ENCODE results near the gene TAF5.
"Not testable (repeated sequence)": the region's sequence is repeated elsewhere in the genome, so short reads cannot be mapped to it uniquely, and the experiment has no call there.

TAF5 gene

GRCh38 chr10:103397191-103397825 is 29.5 kb downstream of the TAF5 start:
- in situ Hi-C loops (cut with MboI; ENCODE audit: low sequenced_read_pairs): no loop called here

GRCh38 chr10:103413564-103413963 is 45.8 kb downstream of the TAF5 start:
- in situ Hi-C loops (cut with MboI; ENCODE audit: low sequenced_read_pairs): no loop called here

DNA sequence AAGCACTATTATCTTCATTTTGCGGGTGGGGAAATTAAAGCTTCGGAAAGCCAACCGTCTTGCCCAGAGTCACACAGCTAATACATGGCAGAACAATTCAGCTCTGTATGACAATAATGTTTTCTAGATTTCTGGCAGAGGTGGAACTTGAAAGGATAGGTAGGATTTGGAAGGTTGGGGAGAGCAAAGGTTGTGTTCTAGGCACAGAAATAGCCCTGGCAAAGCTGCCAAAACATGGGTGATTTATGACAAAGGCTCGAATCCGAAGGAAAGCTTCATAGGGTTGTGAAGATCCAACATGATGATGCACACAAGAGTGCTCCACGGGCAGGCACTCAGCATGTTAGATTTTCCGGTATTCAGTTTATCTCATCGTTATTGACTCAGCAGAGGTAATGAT is 47.8 kb downstream of the TAF5 start:
- in situ Hi-C loops (cut with MboI; ENCODE audit: low sequenced_read_pairs): no loop called here

GRCh38 chr10:103416436-103417147 is 48.8 kb downstream of the TAF5 start:
- in situ Hi-C loops (cut with MboI; ENCODE audit: low sequenced_read_pairs): no loop called here

- in situ Hi-C loops (cut with MboI; ENCODE audit: low sequenced_read_pairs): not testable (repeated sequence)
These were observed 49.3 kb downstream of the TAF5 start for GRCh38 chr10:103417148-103417469.

DNA sequence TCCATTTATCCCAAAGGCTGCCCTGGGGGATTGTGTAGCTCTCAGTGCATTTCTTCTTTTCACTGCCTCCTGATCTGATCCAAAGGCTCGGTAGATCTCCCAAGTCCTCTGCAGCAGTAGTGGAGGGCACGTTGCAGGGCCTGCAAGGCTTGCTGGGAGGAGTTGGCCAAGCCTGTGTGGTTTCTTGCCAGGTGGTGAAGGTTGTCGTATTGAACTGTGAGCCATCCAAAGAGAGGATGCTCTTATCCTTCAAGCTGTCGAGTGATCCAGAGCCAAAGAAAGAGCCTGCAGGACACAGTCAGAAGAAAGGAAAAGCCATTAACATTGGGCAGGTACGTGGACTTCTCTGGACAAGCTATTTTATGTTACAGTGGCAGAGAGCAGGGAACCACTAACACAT is 49.8 kb downstream of the TAF5 start:
- in situ Hi-C loops (cut with MboI; ENCODE audit: low sequenced_read_pairs): no loop called here

- in situ Hi-C loops (cut with MboI; ENCODE audit: low sequenced_read_pairs): no loop called here
These were observed 51.3 kb downstream of the TAF5 start for GRCh38 chr10:103419101-103419500.

DNA sequence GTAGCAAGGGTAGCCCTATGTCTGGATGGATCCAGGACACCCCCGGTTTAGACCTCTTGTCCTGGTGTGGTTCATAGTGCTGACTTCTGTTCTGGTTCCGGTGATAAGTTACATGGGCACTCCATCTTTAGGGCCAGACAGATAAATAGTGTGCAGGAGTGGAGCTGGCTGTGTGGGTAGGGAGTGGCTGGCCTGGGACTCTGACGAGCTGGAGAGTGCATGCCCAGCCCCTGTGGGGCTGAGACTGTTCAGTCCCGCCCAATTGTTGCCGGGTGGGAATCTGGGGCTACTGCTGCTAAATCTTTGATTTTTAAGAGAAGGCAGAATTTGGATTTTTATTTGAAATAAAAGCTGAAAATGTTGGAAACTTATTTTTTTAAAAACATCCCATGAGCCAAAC is 56.0 kb downstream of the TAF5 start:
- in situ Hi-C loops (cut with MboI; ENCODE audit: low sequenced_read_pairs): no loop called here

GRCh38 chr10:103427866-103428265 is 60.1 kb downstream of the TAF5 start:
- in situ Hi-C loops (cut with MboI; ENCODE audit: low sequenced_read_pairs): no loop called here

DNA sequence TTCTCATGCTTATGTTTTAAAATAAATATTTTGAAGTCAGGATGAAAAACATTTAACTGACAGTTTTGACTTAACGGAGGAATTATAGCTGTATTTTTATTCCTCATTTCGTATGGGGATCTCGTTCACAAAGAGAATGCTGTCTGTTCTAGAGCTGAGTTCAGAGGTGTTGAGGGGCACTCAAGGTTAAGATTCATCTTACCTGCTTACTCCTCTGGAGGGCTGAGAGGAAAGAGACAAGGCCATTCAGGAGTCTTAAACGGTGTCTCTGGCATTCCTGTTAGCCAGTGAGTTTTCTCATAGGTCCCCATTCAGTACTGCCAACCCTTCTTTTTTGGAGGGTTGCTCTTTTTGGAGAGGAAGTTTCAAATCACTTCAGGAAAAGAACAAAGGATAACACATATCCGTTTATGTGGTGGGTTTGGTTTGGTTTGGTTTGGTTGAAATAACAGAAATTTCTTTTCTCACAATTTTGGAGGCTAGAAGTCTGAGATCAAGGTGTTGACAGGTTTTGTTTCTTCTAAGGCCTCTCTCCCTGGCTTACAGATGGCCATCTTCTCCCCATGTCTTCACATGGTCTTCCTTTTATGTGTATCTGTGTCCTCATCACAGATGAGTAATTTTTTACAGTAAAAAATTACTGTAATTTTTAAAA is 61.3 kb downstream of the TAF5 start:
- in situ Hi-C loops (cut with MboI; ENCODE audit: low sequenced_read_pairs): no loop called here

DNA sequence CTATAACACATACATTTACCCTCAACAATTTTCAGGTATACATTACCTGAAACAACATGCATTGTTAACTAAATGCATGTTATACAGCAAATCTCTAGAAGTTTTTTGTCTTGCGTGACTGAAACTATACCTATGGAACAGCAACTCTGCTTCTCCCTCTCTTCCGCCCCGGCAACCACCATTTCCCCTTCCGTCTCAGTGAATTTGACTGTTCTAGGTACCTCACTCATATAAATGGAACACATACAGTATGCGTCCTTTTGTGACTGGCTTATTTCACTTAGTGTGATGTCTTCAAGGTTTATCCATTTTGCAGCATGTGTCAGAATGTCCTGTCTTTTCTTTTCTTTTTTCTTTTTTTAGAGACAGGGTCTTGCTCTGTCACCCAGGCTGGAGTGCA is 61.9 kb downstream of the TAF5 start:
- in situ Hi-C loops (cut with MboI; ENCODE audit: low sequenced_read_pairs): no loop called here

GRCh38 chr10:103431902-103432301 is 64.1 kb downstream of the TAF5 start:
- in situ Hi-C loops (cut with MboI; ENCODE audit: low sequenced_read_pairs): no loop called here

DNA sequence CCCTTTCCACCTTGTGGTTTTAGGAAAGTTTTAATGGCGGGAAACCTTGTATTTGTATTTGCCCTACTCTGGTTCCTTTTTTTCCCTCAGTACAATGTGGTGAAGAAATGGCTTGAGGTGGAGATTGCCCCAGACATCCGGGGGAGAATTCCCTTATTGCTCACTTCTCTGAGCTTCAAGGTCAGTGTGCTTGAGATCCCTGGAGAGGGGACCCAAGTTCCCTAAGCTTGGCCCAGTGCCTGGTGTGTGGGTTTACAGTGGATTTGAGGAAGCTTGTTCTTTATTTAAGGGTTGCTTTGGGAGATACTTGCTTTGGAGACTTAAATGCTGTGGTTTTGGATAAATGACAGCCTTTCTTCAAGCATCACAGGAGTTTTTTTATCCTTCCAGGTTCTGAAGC is 66.1 kb downstream of the TAF5 start:
- in situ Hi-C loops (cut with MboI; ENCODE audit: low sequenced_read_pairs): no loop called here
